Measurements from ENCODE around the gene INSM2. TPM values are rescaled to one million over a fixed set of nuclear protein-coding genes. Genes with fewer than 3 reads are reported as not detected.

INSM2 gene
- total and polyA plus RNA-seq, 2 of the 13 experiments (the other 11 are each of a cell fraction or from before 2014, with no cell fraction given): not detected

DNA sequence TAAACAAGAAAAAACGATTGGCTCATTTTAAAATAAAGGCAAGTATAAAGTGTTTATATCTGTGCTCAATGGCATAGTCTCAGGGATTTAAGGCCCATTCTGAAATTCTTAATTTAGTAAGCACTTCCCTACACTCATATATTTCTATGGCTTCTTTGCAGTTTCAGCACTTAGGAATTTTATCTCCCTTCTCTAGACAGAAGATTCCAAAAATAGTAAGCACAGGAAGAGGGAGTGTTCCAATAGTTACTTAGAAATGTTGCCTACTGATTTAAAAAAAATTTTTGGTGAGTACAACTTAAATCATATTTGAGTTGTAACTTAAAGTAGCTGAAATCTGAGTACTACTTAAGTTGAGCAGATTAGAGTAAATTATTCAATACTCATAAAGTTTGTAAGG lies 19.8 kb downstream of the INSM2 start:
- peaks cover 0 to 2% of the 10 kb centered on the region in 2 experiments; a peak in 2 of 5 replicates for H3K36me3 ChIP-seq (replicated peaks in 1 of 2; ENCODE audit: control insufficient read depth in 1 of 2, insufficient read depth in 2 of 2, low read length in 2 of 2)
- FAIRE-seq (no peak), ATAC-seq (no peak), DNase-seq (ENCODE audit: low spot score) (no peak)
- no peak overlapping the region for H2AFZ ChIP-seq (ENCODE audit: low read length)
- no peaks in the 10 kb centered on the region for H4K20me1 ChIP-seq (ENCODE audit: insufficient read depth, low read length)
- in situ Hi-C loops (cut with HindIII; ENCODE audit: extremely low pct_ligation_motif_present, low pct_unique_long_range_greater_than_20kb): no loop called here
- BruUV-seq (replicated peaks): no TSS peak
- H3K4me2 ChIP-seq (ENCODE audit: low read depth, low read length): no peak overlapping the region
- no peaks in the 10 kb centered on the region for H3K4me1 ChIP-seq (ENCODE audit: insufficient read depth, low read length)
- H3K27me3 ChIP-seq (ENCODE audit: control insufficient read depth in 1 of 2, insufficient read depth in 2 of 2, low read length in 2 of 2): no peaks in the 10 kb centered on the region
- WGBS (ENCODE audit: low lambda C conversion rate): 41% methylated on average over 1 of the region's 1 CpG
- POLR2A ChIA-PET: no interaction called here
- TF ChIP-seq NR2F2 (IDR thresholded peaks at IDR 0.05; ENCODE audit: borderline replicate concordance, low read depth): no peak
- no peak for TF ChIP-seq ZNF263 (CRISPR knock-in tag; IDR thresholded peaks at IDR 0.05)
- no peak for TF ChIP-seq ZNF598 (CRISPR knock-in tag; IDR thresholded peaks at IDR 0.05; ENCODE audit: borderline replicate concordance)
- TF ChIP-seq ZNF513 (CRISPR knock-in tag; conservative IDR thresholded peaks at IDR 0.05): no peak
- TF ChIP-seq, protein P1, sequence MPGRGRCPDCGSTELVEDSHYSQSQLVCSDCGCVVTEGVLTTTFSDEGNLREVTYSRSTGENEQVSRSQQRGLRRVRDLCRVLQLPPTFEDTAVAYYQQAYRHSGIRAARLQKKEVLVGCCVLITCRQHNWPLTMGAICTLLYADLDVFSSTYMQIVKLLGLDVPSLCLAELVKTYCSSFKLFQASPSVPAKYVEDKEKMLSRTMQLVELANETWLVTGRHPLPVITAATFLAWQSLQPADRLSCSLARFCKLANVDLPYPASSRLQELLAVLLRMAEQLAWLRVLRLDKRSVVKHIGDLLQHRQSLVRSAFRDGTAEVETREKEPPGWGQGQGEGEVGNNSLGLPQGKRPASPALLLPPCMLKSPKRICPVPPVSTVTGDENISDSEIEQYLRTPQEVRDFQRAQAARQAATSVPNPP (CRISPR knock-in tag; IDR thresholded peaks at IDR 0.05): no peak
- TF ChIP-seq ZNF75D (CRISPR knock-in tag; IDR thresholded peaks at IDR 0.05; ENCODE audit: borderline replicate concordance): no peak
- TF ChIP-seq ZNF382 (CRISPR knock-in tag; IDR thresholded peaks at IDR 0.05; ENCODE audit: borderline replicate concordance): no peak
- TF ChIP-seq, protein P2, sequence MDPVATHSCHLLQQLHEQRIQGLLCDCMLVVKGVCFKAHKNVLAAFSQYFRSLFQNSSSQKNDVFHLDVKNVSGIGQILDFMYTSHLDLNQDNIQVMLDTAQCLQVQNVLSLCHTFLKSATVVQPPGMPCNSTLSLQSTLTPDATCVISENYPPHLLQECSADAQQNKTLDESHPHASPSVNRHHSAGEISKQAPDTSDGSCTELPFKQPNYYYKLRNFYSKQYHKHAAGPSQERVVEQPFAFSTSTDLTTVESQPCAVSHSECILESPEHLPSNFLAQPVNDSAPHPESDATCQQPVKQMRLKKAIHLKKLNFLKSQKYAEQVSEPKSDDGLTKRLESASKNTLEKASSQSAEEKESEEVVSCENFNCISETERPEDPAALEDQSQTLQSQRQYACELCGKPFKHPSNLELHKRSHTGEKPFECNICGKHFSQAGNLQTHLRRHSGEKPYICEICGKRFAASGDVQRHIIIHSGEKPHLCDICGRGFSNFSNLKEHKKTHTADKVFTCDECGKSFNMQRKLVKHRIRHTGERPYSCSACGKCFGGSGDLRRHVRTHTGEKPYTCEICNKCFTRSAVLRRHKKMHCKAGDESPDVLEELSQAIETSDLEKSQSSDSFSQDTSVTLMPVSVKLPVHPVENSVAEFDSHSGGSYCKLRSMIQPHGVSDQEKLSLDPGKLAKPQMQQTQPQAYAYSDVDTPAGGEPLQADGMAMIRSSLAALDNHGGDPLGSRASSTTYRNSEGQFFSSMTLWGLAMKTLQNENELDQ (CRISPR knock-in tag; IDR thresholded peaks at IDR 0.05; ENCODE audit: borderline replicate concordance): no peak
- no peak for TF ChIP-seq HNRNPLL (IDR thresholded peaks at IDR 0.05; ENCODE audit: low read depth, low read length, poor library complexity, severe bottlenecking)
- TF ChIP-seq ZNF18 (CRISPR knock-in tag; IDR thresholded peaks at IDR 0.05; ENCODE audit: insufficient replicate concordance): no peak
- H3K27ac ChIP-seq (ENCODE audit: extremely low read length, insufficient read depth, low read length): no peak overlapping the region
- intact Hi-C loops (cut with micrococcal nuclease; ENCODE audit: unreplicated experiment): loop anchor here (2.0 kb wide), 1 partner anchor 15 kb away; no protein-coding TSS in a partner anchor
- H3K4me3 ChIP-seq (replicated peaks in 1 of 3; ENCODE audit: insufficient read depth in 1 of 3, low read depth in 2 of 3, low read length in 3 of 3): no peak overlapping the region
- H3K9me3 ChIP-seq (ENCODE audit: low read length): no peaks in the 10 kb centered on the region
- no peak overlapping the region for H3K9ac ChIP-seq (ENCODE audit: insufficient read depth, low read depth, low read length)
- H3K79me2 ChIP-seq (ENCODE audit: insufficient read depth, low read length): no peaks in the 10 kb centered on the region
- CTCF ChIA-PET (ENCODE audit: low intra/inter-chr PET ratio, low total read pairs): no interaction called here

Measured in HepG2 (cell line).